HuH-7 (cell line): Measurements from ENCODE around the gene RDX.
"Not testable (repeated sequence)": the region's sequence is repeated elsewhere in the genome, so short reads cannot be mapped to it uniquely, and the experiment has no call there.

Experiments used
- DNase-seq: peaks from one replicate; pipeline ENCODE4 v3.0.0; 2011; ENCODE audit warnings: low spot score

Gene RDX

GRCh38 chr11:110199184-110199981 is 97.0 kb downstream of the RDX start:
- DNase-seq, result no peak

GRCh38 chr11:110198031-110198729 is 98.2 kb downstream of the RDX start:
- DNase-seq, result no peak

- no peak for DNase-seq
Measured at GRCh38 chr11:110196884-110197420, 99.5 kb downstream of the RDX start.

GRCh38 chr11:110196241-110196754 is 100.1 kb downstream of the RDX start:
- no peak for DNase-seq

GRCh38 chr11:110194211-110194766 is 102.1 kb downstream of the RDX start:
- not testable (repeated sequence) for DNase-seq

GRCh38 chr11:110192604-110193282 is 103.7 kb downstream of the RDX start:
- not testable (repeated sequence) for DNase-seq

- no peak for DNase-seq
Measured at GRCh38 chr11:110190885-110191284, 105.5 kb downstream of the RDX start.

GRCh38 chr11:110187731-110188130 is 108.7 kb downstream of the RDX start:
- no peak for DNase-seq

- DNase-seq, result no peak
Measured at GRCh38 chr11:110186867-110187266, 109.5 kb downstream of the RDX start.

- no peak for DNase-seq
Measured at GRCh38 chr11:110186456-110186855, 110.0 kb downstream of the RDX start.

GRCh38 chr11:110185599-110185998 is 110.8 kb downstream of the RDX start:
- DNase-seq, result no peak

GRCh38 chr11:110185121-110185591 is 111.3 kb downstream of the RDX start:
- no peak for DNase-seq

- DNase-seq, result no peak
Measured at GRCh38 chr11:110184456-110184855, 112.0 kb downstream of the RDX start.

GRCh38 chr11:110182886-110183285 is 113.5 kb downstream of the RDX start:
- no peak for DNase-seq

GRCh38 chr11:110179064-110179463 is 117.3 kb downstream of the RDX start:
- no peak for DNase-seq

GRCh38 chr11:110177086-110177456 is 119.3 kb downstream of the RDX start:
- DNase-seq, result no peak

GRCh38 chr11:110176366-110177085 is 119.9 kb downstream of the RDX start:
- no peak for DNase-seq

- no peak for DNase-seq
Measured at GRCh38 chr11:110174645-110175310, 121.6 kb downstream of the RDX start.

GRCh38 chr11:110173811-110174644 is 122.4 kb downstream of the RDX start:
- DNase-seq, result peak; percentile 73
